HG03159 (cell line): ENCODE data around the gene EXD3.
A peak's percentile ranks its signal among the peaks of the same experiment; 100 is the strongest.
"Not testable (repeated sequence)": the region's sequence is repeated elsewhere in the genome, so short reads cannot be mapped to it uniquely, and the experiment has no call there.

Experiments
- ATAC-seq: cut with Tn5 transposase; IDR thresholded peaks from one replicate; pipeline ENCODE4 v1.9.1; 2021; ENCODE audit warnings: mild to moderate bottlenecking, moderate library complexity; ENCODE audit not compliant: unreplicated experiment

EXD3 gene

DNA sequence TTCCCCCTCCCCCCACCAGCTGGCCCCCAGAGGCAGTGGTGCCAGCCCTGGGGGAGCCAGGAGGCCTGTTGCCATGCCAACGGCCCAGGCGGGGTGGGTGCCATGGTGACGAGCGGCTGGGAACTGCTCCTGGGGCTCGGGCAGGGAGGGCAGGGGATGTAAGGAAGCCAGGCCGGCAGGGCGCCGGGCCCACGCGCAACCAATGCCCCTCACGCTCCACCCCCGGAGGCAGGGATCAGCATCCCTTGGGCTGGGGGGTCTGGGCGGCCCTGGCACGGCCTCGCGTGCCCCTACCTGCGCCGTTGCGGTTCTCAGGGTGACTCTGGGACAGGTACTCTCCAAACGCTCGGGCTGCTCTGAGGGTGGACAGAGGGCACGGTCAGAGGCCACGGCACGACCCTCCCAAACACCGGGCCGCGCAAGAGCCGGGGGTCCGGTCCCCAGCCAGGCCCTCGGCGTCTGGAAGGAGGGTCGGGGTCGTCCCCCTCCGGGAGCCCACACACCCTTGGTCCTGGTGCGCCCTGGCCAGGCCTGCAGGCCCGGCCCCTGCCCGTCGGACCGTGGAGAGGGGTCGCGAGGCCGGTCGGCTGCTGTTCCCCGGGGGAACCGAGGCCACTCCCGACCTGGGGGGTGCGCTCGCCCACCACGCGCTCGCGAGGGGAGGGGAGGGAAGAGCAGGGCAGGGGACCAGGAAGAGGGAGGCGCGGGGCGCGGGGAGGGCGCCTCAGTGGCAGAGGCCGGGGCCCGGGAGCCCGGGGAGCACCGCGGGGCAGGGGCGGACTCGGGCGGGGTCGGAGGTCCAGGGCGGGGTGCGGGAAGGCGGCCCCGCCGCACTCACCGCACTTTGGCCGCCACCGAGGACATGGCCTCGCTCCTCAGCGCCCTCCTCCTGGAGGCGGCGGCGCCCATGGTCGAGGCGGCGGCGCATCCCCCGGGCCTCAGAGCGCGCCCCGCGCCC is 35.5 kb upstream of the EXD3 start:
- ATAC-seq = peak; percentile 4

DNA sequence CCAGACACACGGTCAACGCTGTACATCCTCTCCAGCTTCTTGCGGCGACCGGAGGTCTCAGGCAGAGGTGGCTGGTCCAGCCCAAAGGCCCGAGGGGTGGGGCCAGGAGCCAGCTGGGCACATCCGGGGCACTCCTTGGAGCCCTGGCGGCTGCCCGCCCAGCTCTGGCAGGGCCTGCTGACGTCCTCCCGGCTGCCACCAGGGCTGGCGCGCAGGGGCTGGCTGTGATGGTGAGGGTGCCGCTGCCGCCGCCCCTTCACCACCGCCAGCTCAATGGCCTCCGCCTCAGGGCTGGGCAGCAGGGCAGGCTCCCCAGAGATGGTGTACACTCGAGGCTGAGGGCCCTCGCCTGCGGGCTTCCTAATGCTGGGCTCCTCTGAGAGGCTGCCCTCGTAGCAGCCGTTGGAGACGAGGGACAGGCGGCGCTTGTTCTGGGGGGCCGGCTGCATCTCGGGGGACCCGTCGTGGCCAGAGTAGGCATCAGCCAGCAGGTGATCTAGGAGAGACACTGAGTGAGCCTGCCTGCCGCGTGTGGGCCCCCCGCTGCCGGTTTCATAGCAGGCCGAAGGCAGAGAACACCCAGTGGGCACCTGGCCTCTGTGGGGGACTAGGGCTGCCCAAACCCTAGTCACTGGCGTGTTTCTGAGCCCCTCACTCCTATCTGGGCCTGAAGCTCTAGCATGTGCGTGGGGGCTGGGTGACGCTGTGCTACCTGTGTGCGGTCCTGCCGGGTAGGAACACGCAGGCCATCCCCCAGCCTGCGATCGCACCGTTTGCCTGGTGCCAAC is 34.6 kb upstream of the EXD3 start:
- ATAC-seq = no peak

DNA sequence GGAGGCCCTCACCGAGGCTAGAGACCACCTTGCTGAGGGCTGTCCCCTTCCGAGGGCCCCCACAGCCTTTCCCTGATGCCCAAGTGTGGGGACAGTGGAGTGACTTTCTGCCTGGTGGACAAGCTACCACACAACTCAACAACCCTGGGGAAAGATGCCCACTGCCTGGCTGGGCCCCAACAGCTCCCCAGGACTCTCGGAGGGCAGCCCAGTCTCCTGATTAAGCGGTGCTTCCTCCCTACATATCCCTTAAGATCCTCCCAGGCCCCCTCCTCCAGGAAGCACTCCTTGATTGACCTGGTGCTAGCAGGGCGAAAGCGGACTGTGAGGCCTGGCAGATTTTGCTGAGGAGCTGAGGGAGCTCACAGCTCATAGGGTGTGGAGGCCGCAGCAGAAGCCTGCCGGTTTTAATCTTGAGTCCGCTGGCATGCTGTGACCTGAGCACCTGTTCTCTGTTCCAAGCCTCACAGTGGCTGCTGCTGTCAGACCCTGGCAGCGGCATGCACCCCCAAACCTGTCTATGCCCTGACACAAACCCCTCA is 34.0 kb upstream of the EXD3 start:
- ATAC-seq = no peak

DNA sequence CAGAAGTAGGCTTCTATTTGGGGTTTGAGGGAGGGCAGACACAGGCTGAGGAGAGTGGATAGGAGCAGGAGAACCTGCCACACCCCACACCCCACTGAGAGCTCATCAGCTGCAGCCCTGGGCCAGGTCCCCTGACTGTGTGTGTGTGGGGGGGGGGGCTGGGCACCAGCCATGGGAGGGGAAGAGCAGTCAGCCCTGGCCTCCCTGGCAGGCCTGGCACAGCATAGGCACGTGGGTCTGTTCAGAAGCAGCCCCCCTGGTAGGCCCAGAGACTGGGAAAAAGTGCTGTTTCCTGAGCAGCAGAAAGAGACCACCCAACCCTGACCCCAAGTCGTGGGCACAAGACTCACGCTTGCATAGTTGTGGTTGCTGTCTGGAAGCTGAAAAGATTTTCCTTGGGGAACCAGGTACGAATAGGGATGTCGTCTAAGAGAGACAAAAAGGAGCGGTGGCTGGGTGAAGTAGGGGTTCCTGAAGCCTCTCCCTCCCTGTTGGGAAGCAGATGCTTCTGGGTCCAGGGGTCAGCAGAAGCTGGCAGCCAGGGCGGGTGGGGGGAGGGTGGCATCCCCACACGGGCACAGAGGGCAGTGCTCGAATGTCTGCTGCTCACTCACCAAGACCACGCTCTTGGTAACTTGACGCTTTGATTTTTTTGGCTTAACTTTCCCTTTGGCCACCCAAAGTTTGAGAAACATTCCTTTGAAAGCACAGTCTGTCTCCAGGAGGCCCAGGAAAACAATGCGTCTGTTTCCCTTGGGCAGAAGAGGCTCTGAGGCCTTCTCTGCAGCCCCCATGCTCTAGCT is 33.3 kb upstream of the EXD3 start:
- ATAC-seq = no peak

DNA sequence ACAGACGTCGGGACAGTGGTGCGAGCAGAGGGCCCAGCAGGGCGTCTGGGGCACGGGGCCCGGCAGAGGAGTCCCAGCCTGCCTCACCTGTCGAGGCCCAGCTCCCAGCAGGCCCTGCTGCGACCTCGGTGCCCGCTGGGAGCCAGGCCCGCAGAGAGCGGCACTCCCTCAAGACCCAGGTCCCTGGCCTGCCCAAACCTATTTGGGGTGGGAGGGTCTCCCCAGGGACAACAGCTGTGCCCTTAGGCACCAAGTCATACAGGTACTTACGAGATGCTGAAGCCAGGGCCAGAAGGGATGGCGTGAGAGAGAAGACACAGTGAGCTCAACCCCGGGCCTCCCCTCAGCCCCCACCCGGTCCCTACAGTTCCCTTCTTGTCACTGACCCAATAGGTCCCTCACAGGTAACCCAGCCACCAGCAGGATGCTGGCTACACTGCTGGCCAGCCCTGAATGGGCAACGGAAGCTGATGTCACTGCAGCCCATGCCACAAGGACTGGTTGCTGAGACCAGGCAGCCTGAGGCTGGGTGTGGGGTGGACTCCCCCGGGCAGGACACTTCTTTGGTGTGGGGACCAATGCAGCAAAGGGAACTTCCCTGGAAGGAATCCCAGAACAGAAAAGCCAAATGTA is 32.5 kb upstream of the EXD3 start:
- ATAC-seq = no peak

DNA sequence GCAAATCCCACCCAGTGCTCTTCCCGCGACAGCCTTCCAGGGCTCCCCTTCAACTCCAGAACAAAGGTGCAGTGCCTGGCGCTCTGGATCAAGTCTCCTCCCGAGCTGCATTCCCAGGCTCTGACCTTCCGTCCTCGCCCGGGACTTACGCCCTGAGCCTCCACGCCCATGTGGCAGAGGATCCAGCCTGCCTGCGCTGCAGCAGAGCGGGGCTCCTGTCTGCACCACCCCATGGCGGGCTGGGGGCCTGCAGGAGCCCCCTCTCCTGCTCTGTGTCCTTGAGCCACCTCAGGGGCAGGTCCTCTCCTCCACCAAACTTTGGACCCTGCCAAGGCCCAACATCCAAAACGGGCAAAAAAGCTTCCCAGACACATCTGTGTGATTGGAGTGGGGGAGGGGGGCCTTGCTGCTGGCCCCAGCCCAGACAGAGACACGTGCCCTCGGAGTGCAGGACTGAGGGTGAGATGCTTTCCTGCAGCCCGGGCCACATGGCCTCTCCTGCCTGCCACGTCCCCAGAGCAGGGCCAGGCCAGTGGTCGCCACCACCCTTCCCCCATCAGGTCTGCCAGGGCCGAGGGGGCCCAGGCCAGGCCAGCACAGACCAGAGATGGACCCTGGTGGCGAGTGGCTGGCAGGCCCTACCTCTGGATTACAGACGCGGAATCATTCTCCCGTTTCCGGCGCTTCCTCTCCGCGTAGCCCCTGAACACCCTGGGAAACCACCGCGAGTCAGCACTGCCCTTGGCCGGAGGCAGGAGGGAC is 31.8 kb upstream of the EXD3 start:
- ATAC-seq = no peak

DNA sequence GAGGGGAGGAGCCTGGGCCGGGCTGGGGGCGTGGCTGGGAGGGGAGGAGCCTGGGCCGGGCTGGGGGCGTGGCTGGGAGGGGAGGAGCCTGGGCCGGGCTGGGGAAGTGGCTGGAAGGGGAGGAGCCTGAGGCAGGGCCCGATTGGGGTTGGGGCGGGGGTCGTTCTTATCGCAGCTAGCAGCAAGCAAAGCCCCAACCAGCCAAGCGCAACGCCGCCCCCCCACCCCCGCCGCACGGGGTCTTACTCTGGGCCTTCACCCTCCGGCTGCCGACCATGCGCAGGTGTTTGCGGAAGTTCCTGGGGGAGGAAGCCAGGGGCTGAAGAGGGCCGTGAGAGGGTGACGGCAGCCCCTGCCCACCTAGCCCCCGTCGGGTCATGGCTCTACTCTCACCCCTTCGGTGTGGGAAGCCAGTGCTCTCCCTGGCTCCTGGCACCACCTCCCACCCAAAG is 31.2 kb upstream of the EXD3 start:
- no peak for ATAC-seq

DNA sequence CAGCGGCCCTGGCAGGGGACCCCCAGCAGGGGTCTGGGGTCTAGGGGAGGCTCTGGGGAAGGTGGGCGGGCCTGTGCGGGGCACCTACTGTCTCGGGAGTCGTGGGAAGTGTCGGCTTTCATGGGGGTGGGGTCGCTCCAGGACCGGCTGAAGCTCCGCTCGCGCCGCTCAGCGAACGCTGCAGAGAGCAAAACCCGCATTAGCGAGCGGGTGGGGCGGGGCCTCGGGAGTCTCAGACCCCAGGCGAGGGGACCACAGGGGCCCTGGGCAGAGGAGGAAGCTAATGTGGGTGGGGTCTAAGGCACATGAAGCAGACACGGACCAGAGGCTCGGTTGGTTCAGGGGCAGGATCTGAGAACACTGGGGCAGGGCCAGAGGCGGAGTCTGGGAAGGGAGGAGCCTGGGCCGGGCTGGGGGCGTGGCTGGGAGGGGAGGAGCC is 30.7 kb upstream of the EXD3 start:
- peak; percentile 60 for ATAC-seq

DNA sequence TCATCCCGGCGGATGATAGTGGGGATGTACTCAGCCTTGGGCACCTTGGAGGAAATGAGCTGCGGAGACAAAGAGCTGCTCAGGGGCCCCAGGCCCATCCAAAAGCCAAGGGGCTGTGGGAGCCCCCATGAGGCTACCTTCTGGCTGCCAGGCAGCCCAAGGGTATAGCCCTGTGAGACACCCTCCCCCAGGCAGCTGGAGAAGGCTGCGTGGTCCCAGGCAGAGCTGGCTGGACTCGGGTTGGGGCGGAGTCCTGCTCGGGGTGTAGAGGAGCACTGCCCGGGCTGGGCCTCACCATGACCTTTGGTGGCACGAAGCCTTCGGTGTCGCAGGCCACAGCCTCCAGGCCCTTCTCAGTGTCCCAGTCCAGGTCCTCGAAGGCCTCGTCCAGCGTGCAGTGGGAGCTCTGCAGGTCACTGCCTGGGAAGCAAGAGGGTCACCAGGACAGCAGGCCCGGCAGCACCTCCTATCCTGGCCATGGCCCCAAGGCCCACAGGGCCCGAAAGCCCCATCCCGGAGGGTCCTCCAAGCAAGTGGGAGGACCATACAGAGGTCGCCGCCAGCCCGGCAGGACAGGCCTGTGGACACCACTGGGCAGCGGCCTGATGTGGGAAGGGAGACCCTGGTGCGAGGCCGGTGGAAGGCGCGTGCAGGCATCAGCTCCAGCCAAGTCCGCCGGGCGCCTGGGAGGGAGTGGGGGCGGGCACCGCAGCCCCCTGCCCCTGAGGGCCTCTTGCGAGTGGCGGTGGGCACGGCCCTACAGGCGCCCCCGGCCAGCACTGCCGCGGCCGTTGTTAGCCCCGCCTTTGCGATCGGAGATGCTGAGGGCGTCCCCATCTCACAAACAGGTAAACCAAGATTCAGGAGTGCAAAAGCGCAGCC is 30.0 kb upstream of the EXD3 start:
- ATAC-seq = no peak

DNA sequence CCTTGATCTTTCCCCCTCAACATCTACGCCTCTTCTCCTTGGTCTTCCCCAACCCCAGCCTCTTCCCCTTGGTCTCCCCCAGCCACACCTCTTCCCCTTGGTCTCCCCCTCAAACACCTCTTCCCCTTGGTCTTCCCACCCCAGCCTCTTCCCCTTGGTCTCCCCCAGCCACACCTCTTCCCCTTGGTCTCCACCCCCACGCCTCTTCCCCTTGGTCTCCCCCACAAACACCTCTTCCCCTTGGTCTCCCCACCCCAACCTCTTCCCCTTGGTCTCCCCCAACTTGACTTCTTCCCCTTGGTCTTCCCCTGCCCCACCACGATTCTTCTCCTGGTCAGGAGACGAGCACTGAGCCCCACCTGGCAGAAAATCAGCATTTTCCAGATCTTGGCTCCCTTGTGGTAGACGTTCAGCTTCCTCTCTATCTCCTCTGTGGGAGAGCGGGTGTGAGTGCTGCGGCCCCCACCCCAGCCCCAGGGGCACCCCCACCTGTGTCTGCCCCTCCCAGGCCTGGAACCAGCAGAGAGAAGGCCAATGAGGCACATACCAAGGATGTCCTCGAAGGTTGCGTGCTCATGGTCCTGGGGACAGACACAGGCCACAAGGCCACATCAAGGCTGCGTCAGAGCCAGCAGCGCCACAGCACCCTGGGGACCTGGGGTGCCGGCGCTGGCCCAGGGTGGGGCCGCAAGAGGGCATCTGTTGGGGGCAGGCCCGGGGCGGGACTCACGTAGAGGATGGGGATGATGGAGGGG is 29.2 kb upstream of the EXD3 start:
- ATAC-seq = no peak

DNA sequence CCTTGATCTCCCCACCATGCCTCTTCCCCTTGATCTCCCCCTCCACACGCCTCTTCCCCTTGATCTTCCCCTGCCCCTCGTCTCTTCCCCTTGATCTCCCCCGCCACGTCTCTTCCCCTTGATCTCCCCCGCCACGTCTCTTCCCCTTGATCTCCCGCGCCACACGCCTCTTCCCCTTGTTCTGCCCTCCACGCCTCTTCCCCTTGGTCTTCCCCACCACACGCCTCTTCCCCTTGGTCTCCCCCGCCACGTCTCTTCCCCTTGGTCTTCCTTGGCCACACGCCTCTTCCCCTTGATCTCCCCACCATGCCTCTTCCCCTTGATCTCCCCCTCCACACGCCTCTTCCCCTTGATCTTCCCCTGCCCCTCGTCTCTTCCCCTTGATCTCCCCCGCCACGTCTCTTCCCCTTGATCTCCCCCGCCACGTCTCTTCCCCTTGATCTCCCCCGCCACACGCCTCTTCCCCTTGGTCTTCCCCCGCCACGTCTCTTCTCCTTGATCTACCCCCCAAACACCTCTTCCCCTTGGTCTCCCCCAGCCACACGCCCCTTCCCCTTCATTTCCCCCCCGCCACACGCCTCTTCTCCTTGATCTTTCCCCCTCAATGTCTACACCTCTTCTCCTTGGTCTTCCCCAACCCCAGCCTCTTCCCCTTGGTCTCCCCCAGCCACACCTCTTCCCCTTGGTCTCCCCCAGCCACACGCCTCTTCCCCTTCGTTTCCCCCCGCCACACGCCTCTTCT is 28.5 kb upstream of the EXD3 start:
- ATAC-seq = not testable (repeated sequence)

DNA sequence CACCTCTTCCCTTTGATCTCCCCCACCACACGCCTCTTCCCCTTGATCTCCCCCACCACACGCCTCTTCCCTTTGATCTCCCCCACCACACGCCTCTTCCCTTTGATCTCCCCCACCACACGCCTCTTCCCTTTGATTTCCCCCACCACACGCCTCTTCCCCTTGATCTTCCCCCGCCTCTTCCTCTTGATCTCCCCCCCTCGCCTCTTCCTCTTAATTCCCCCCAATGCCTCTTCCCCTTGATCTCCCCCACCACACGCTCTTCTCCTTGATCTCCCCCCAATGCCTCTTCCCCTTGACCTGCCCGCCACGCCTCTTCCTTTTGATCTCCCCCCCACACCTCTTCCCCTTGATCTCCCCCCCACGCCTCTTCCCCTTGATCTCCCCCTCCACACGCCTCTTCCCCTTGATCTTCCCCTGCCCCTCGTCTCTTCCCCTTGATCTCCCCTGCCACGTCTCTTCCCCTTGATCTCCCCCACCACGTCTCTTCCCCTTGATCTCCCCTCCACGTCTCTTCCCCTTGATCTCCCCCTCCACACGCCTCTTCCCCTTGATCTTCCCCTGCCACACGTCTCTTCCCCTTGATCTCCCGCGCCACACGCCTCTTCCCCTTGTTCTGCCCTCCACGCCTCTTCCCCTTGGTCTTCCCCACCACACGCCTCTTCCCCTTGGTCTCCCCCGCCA is 27.7 kb upstream of the EXD3 start:
- not testable (repeated sequence) for ATAC-seq

DNA sequence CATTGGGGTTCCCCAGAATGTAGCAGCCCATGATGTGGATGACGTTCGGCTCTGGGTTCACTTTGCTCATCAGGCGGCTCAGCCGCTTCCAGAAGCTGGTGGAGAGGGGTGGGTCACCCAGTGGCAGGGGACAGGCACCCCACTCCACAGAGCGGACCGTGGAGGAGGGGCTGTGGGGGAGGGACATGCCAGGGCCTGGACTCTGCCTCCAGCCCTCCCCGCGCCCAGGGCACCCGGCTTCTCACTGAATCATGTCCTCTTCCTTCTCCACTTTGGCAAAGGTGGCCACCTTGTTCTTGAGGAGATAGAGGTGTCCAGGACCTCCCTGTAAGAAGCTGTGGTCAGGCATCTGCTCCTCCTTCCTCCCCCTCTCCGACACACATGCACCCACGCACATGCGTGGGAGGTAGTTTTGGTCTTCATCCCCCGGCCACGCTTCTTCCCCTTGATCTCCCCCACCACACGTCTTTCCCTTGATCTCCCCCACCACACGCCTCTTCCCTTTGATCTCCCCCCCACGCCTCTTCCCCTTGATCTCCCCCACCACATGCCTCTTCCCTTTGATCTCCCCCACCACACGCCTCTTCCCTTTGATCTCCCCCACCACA is 27.1 kb upstream of the EXD3 start:
- ATAC-seq = no peak

DNA sequence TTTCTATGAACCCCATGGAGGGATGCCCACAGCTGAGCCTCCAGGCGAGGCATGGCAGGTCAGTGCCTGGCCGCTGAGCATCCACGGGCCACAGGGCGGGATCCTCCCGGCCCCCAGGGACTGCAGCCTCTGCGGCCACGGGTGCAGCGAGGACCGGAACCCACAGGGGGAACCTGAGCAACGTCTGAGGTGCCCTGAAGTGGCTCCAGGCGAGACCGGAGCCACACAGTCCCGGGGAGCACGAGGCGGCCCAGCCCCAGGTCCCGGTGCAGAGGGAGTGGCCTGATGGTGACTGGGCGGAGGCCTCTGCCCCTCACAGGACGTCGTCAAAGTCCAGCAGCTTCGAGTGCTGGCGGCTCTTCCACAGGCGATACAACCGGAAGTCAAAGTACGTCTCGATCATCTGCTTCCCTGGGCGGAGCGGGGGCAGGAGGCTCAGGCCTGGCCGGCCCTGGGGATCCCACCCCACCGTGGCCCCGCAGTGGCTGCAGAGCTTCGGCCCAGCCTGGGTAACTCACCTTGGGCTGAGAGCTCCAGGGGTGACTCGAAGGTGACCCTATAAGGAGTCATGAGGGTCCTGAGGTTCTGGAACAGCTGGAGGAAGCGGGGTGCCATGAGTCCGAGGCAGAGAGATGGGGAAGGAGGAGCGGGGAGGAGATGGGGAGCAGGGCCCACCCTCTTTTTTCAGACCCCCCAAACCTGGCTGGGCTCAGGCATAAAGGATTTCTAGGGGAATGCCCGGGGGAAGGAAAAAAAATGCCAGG is 26.3 kb upstream of the EXD3 start:
- ATAC-seq = no peak

DNA sequence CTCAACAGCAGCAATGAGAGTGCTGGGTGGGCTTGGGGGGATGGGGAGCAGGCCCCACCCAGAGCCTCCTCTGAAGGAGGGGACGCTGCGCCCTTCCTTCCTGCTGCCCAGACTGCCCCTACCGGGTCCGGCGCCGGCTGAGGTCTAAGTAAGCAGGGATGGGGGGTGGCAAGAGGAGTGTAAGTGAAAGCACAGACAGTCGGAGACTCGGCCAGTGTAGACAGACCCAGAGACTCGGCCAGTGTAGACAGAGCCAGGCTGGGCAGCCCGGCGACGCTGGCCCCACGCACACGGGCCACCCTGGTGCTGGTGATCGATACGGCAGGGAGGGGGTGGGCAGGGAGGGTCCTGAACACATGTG is 25.6 kb upstream of the EXD3 start:
- no peak for ATAC-seq
